PC-9 (cell line): ENCODE data around the gene FERMT2. TPM values are rescaled to one million over a fixed set of nuclear protein-coding genes. Genes with fewer than 3 reads are reported as not detected.
"Not testable (repeated sequence)": the region's sequence is repeated elsewhere in the genome, so short reads cannot be mapped to it uniquely, and the experiment has no call there.

Source experiments
- BruUV-seq: library from RNA; stranded (reverse); fragments of 400-500 nt; replicated peaks from 2 replicates; lab custom pipeline; 2021; lab: Mats Ljungman, UMichigan
- CTCF ChIA-PET: fragments of 300-600 bp; sonication (Branson Sonifier 250); formaldehyde crosslinking; loops from one replicate; lab custom pipeline; 2022; ENCODE audit warnings: antibody characterized with exemption; lab: Charles Lee
- POLR2A ChIA-PET: fragments of 300-600 bp; sonication (Branson Sonifier 250); formaldehyde crosslinking; loops from one replicate; lab custom pipeline; 2022; ENCODE audit warnings: antibody characterized with exemption; ENCODE audit not compliant: unreplicated experiment; lab: Charles Lee
- DNase-seq, 2 experiments: peaks; one replicate each; pipeline versions ENCODE4 v3.0.0 to v3.0.0-alpha.2; 2015 to 2022; ENCODE audit warnings: mixed read lengths in 1 of 2
- H2AFZ ChIP-seq: fragments of 200-600 bp; sonication (generic); 2 replicates; pipeline ENCODE4 v1.8.1; 2017; ENCODE audit warnings: antibody characterized with exemption
- H3F3A ChIP-seq: fragments of 200-600 bp; sonication (generic); 2 replicates; pipeline ENCODE4 v1.8.1; 2017; ENCODE audit warnings: antibody characterized with exemption, mild to moderate bottlenecking, low read depth; ENCODE audit not compliant: insufficient read depth
- H3K27ac ChIP-seq: fragments of 200-600 bp; sonication (generic); 2 replicates; pipeline ENCODE4 v1.6.1; 2016; ENCODE audit warnings: mixed run types
- H3K27me3 ChIP-seq: fragments of 200-600 bp; sonication (generic); 2 replicates; pipeline ENCODE4 v1.6.1; 2016; ENCODE audit warnings: low read depth, mixed run types; ENCODE audit not compliant: insufficient read depth
- H3K36me3 ChIP-seq: fragments of 200-600 bp; sonication (generic); 2 replicates; pipeline ENCODE4 v1.6.1; 2016; ENCODE audit warnings: low read depth, mixed run types
- H3K4me1 ChIP-seq: fragments of 200-600 bp; sonication (generic); replicated peaks from 2 replicates; pipeline ENCODE4 v1.6.1; 2016; ENCODE audit warnings: mixed run types; ENCODE audit not compliant: insufficient read depth
- H3K4me2 ChIP-seq: fragments of 200-600 bp; sonication (generic); 2 replicates; pipeline ENCODE4 v1.6.1; 2017; ENCODE audit warnings: mixed run types
- H3K4me3 ChIP-seq: fragments of 200-600 bp; sonication (generic); 2 replicates; pipeline ENCODE4 v1.6.1; 2016; ENCODE audit warnings: mixed run types
- H3K79me2 ChIP-seq: fragments of 200-600 bp; sonication (generic); 2 replicates; pipeline ENCODE4 v1.6.1; 2017; ENCODE audit warnings: low read depth, mixed run types
- H3K9me2 ChIP-seq: fragments of 200-600 bp; sonication (generic); 2 replicates; pipeline ENCODE4 v1.8.1; 2017; ENCODE audit warnings: mild to moderate bottlenecking; ENCODE audit not compliant: insufficient read depth
- H3K9me3 ChIP-seq: fragments of 200-600 bp; sonication (generic); 2 replicates; pipeline ENCODE4 v1.8.1; 2016; ENCODE audit warnings: low read depth; ENCODE audit not compliant: insufficient read depth
- H4K20me1 ChIP-seq: fragments of 200-600 bp; sonication (generic); 2 replicates; pipeline ENCODE4 v1.8.1; 2017; ENCODE audit not compliant: insufficient read depth
- EZH2 ChIP-seq: fragments of 200-600 bp; sonication (generic); IDR thresholded peaks from 2 replicates; pipeline ENCODE4 v1.8.0; 2017; ENCODE audit warnings: antibody characterized with exemption, low read depth
- intact Hi-C: fragments of 100-400 bp; cut with micrococcal nuclease; formaldehyde crosslinking; loops from one replicate; pipeline ENCODE4 v1.10.0; 2022; ENCODE audit not compliant: unreplicated experiment
- total RNA-seq: library from RNA; stranded (reverse); gene quantifications from 2 replicates; pipeline ENCODE4 v1.2.3, GENCODE V29; 2021
- TF ChIP-seq, protein P1 (sequence below): fragments of 200-600 bp; sonication (generic); conservative IDR thresholded peaks from 2 replicates; pipeline ENCODE4 v1.6.1; 2017; ENCODE audit warnings: mixed run types, antibody characterized with exemption, mild to moderate bottlenecking, moderate library complexity

The FERMT2 gene
- total RNA-seq, 1 experiment from 2014 or later: 9.0 TPM

- Histone ChIP-seq H3K4me1 (peaks cover 10% of the 10 kb centered on the region; the same call in 1 of the 2 replicates), H2AFZ (no peak overlapping the region), H4K20me1 (no peaks in the 10 kb centered on the region), H3K27me3 (no peaks in the 10 kb centered on the region), H3K9me2 (no peaks in the 10 kb centered on the region), H3K4me2 (no peak overlapping the region), H3K9me3 (no peaks in the 10 kb centered on the region), H3K36me3 (no peaks in the 10 kb centered on the region), H3K79me2 (no peaks in the 10 kb centered on the region), H3K4me3 (no peak overlapping the region), H3K27ac (no peak overlapping the region), H3F3A (peaks cover 4% of the 10 kb centered on the region; the same call in 1 of the 2 replicates)
- TF ChIP-seq, protein P1, sequence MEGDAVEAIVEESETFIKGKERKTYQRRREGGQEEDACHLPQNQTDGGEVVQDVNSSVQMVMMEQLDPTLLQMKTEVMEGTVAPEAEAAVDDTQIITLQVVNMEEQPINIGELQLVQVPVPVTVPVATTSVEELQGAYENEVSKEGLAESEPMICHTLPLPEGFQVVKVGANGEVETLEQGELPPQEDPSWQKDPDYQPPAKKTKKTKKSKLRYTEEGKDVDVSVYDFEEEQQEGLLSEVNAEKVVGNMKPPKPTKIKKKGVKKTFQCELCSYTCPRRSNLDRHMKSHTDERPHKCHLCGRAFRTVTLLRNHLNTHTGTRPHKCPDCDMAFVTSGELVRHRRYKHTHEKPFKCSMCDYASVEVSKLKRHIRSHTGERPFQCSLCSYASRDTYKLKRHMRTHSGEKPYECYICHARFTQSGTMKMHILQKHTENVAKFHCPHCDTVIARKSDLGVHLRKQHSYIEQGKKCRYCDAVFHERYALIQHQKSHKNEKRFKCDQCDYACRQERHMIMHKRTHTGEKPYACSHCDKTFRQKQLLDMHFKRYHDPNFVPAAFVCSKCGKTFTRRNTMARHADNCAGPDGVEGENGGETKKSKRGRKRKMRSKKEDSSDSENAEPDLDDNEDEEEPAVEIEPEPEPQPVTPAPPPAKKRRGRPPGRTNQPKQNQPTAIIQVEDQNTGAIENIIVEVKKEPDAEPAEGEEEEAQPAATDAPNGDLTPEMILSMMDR: no peak
- no peak for TF ChIP-seq EZH2
- intact Hi-C loops: no loop called here
- DNase-seq: no peak
- POLR2A ChIA-PET: interaction anchor here (0.5 kb wide), 1 partner anchor 13 kb away, joined by 9 read pairs; no protein-coding TSS in a partner anchor
- no TSS peak for BruUV-seq
- CTCF ChIA-PET: interaction anchor here (0.8 kb wide), 1 partner anchor 38 kb away, joined by 7 read pairs; no protein-coding TSS in a partner anchor
Observed at GRCh38 chr14:52922656-52923055, 28.2 kb downstream of the FERMT2 start.

- Histone ChIP-seq H3K9me2 (no peaks in the 10 kb centered on the region), H3K27ac (no peak overlapping the region), H3K79me2 (no peaks in the 10 kb centered on the region), H3K4me3 (no peak overlapping the region), H3K36me3 (no peaks in the 10 kb centered on the region), H3K27me3 (no peaks in the 10 kb centered on the region), H3K4me1 (peaks cover 10% of the 10 kb centered on the region; the same call in 1 of the 2 replicates), H3K4me2 (no peak overlapping the region), H4K20me1 (no peaks in the 10 kb centered on the region), H3F3A (peaks cover 4% of the 10 kb centered on the region; the same call in 1 of the 2 replicates), H2AFZ (no peak overlapping the region), H3K9me3 (no peaks in the 10 kb centered on the region)
- DNase-seq: no peak
- intact Hi-C loops: no loop called here
- CTCF ChIA-PET: interaction anchor here (0.8 kb wide), 1 partner anchor 39 kb away, joined by 7 read pairs; no protein-coding TSS in a partner anchor
- BruUV-seq: no TSS peak
- POLR2A ChIA-PET: interaction anchor here (0.5 kb wide), 1 partner anchor 12 kb away, joined by 9 read pairs; no protein-coding TSS in a partner anchor
- TF ChIP-seq EZH2: no peak
- TF ChIP-seq, protein P1: no peak
Observed at GRCh38 chr14:52922059-52922458, 28.8 kb downstream of the FERMT2 start.

DNA sequence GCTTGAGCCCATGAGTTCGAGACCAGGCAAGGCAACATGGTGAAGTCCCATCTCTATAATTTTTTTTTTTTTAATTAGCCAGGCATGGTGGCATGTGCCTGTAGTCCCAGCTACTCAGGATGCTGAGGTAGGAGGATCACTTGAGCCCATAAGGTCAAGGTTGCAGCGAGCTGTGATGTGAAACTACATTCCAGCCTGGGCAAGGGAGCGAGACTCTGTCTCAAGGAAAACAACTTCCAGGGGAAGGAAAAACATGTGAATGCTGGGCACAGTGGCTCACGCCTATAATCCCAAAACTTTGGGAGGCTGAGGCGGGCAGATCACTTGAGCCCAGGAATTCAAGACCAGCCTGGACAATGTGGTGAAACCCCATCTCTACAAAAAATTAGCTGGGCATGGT is 30.4 kb downstream of the FERMT2 start:
- H3F3A ChIP-seq, H3K79me2 ChIP-seq, CTCF ChIA-PET, H3K4me2 ChIP-seq, H3K9me3 ChIP-seq, H3K27me3 ChIP-seq, H4K20me1 ChIP-seq, POLR2A ChIA-PET, BruUV-seq, intact Hi-C loops, DNase-seq, H2AFZ ChIP-seq, H3K9me2 ChIP-seq, H3K4me3 ChIP-seq, H3K27ac ChIP-seq, H3K36me3 ChIP-seq: not testable (repeated sequence)
- peaks cover 10% of the 10 kb centered on the region; the same call in 1 of the 2 replicates for H3K4me1 ChIP-seq
